Measurements from ENCODE around the gene MTREX. TPM values are rescaled to one million over a fixed set of nuclear protein-coding genes. Genes with fewer than 3 reads are reported as not detected.

Gene MTREX
- total RNA-seq, 1 experiment from 2014 or later: 123 TPM

DNA sequence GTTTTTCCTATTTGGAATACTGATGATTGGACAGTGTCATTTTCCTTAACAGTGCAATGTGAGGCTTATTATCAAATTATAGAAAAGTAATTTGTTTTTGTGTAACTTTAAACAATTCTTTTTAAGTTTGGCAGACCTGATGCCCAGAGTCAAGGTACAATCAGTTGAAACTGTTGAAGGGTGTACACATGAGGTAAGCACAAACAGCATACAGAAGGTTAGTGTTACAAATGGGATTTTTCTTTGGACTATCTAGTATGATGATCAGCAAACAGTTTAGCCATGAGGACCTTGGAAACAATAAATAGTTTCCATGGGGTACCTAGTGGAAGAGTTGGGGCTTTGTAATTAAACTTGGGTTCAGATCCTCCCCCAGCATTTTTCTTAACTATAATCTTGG is 16.2 kb downstream of the MTREX start:
- no peaks in the 10 kb centered on the region for H3K23me2 ChIP-seq (ENCODE audit: insufficient read length, low read depth, low read length, poor library complexity, severe bottlenecking)
- Mint-ChIP-seq H3K36me3 (ENCODE audit: insufficient read depth in 1 of 3, low read depth in 3 of 3) (peaks cover 11 to 47% (median 39%) of the 10 kb centered on the region in 3 experiments), H3K9me3 (no peaks in the 10 kb centered on the region), H3K27me3 (ENCODE audit: low read depth) (no peaks in the 10 kb centered on the region), H3K4me1 (no peaks in the 10 kb centered on the region), H3K27ac (no peak overlapping the region), H3K4me3 (no peak overlapping the region)
- DNase-seq: no peak
- H3T11ph ChIP-seq (ENCODE audit: low read length): no peak overlapping the region
- no peak overlapping the region for H4K5ac ChIP-seq (ENCODE audit: insufficient read length, low read depth, low read length)
- H2BK120ac ChIP-seq (ENCODE audit: low read depth, low read length, poor library complexity, severe bottlenecking): no peak overlapping the region
- no peaks in the 10 kb centered on the region for H3K27me3 ChIP-seq (ENCODE audit: insufficient read depth, low read length)
- no peak overlapping the region for H3K14ac ChIP-seq (ENCODE audit: insufficient read depth, low read length)
- H3K9me3 ChIP-seq (ENCODE audit: control insufficient read depth, low read depth, low read length): no peaks in the 10 kb centered on the region
- H4K91ac ChIP-seq (ENCODE audit: insufficient read length, low read depth, low read length): no peak overlapping the region
- H3K4ac ChIP-seq (ENCODE audit: low read depth, low read length): no peak overlapping the region
- no peak overlapping the region for H3K27ac ChIP-seq (ENCODE audit: insufficient read length, low read depth, low read length)
- TF ChIP-seq, protein P1, sequence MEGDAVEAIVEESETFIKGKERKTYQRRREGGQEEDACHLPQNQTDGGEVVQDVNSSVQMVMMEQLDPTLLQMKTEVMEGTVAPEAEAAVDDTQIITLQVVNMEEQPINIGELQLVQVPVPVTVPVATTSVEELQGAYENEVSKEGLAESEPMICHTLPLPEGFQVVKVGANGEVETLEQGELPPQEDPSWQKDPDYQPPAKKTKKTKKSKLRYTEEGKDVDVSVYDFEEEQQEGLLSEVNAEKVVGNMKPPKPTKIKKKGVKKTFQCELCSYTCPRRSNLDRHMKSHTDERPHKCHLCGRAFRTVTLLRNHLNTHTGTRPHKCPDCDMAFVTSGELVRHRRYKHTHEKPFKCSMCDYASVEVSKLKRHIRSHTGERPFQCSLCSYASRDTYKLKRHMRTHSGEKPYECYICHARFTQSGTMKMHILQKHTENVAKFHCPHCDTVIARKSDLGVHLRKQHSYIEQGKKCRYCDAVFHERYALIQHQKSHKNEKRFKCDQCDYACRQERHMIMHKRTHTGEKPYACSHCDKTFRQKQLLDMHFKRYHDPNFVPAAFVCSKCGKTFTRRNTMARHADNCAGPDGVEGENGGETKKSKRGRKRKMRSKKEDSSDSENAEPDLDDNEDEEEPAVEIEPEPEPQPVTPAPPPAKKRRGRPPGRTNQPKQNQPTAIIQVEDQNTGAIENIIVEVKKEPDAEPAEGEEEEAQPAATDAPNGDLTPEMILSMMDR (conservative IDR thresholded peaks at IDR 0.05): no peak
- no peak overlapping the region for H2AFZ ChIP-seq (ENCODE audit: low read length)
- H3K9ac ChIP-seq (ENCODE audit: extremely low read depth, insufficient read length, low read length): no peak overlapping the region
- H4K20me1 ChIP-seq (ENCODE audit: control insufficient read depth, insufficient read depth, insufficient read length): no peaks in the 10 kb centered on the region
- H2BK15ac ChIP-seq (ENCODE audit: low read depth, low read length): no peak overlapping the region
- no peak overlapping the region for H3K4me2 ChIP-seq (ENCODE audit: insufficient read depth, insufficient read length, low read length)
- H2BK5ac ChIP-seq (ENCODE audit: insufficient read length, low read length): no peak overlapping the region
- no peak overlapping the region for H2AK5ac ChIP-seq (ENCODE audit: insufficient read length, low read length)
- no peaks in the 10 kb centered on the region; the same call in 1 of the 2 replicates for H3K79me2 ChIP-seq (ENCODE audit: insufficient read depth, low read length)
- no peak overlapping the region for H3K23ac ChIP-seq (ENCODE audit: insufficient read length, low read depth, low read length)
- H4K8ac ChIP-seq (replicated peaks; ENCODE audit: insufficient read length, low read depth, low read length): no peak overlapping the region
- no peak overlapping the region for H2BK20ac ChIP-seq (ENCODE audit: low read depth, low read length, poor library complexity, severe bottlenecking)
- H3K79me1 ChIP-seq (ENCODE audit: insufficient read depth, low read depth, low read length, poor library complexity, severe bottlenecking): no peaks in the 10 kb centered on the region
- no peaks in the 10 kb centered on the region for H3K4me1 ChIP-seq (ENCODE audit: insufficient read depth, low read length)
- H2BK12ac ChIP-seq (ENCODE audit: insufficient read length, low read depth, low read length): no peak overlapping the region
- H3K18ac ChIP-seq (ENCODE audit: insufficient read length, low read depth, low read length): no peak overlapping the region
- H3K56ac ChIP-seq (ENCODE audit: insufficient read length, low read depth, low read length): no peak overlapping the region
